ENCODE measurements around the gene PCDHGC5. TPM values are rescaled to one million over a fixed set of nuclear protein-coding genes. Genes with fewer than 3 reads are reported as not detected.

PCDHGC5 gene
- total and polyA plus RNA-seq, 2 donors (not counting 1 experiment from before 2014, with no cell fraction given) = 0.10 to 0.67 TPM

GRCh38 chr5:141510160-141510559 lies 21.3 kb downstream of the PCDHGC5 start:
- CTCF ChIA-PET = interaction anchor here (0.7 to 12.8 kb wide), 11 partner anchors 11 to 97 kb away, joined by 3 to 176 read pairs (median 5); partner anchors contain the start of genes PCDHGA10, PCDHGA11, PCDHGA12 and PCDHGB7
- POLR2A ChIA-PET = interaction anchor here (0.7 kb wide), 1 partner anchor 112 kb away, joined by 7 read pairs; no protein-coding TSS in a partner anchor
- peak overlapping the region; percentile 27 for H3K4me2 ChIP-seq (replicated peaks; ENCODE audit: low read depth, low read length, poor library complexity, severe bottlenecking)
- H3K4me3 ChIP-seq (ENCODE audit: control extremely low read depth in 1 of 5, extremely low read depth in 1 of 5, insufficient read depth in 1 of 5, low read depth in 2 of 5, low read length in 4 of 5) = no peak overlapping the region
- peak overlapping the region; percentile 34 for H3K9ac ChIP-seq (ENCODE audit: low read length)
- peak overlapping the region; percentile 92 for H3K4me3 Mint-ChIP-seq
- H4K20me1 ChIP-seq (ENCODE audit: control insufficient read depth, insufficient read depth, low read length, poor library complexity, severe bottlenecking) = peaks cover 5% of the 10 kb centered on the region
- peaks cover 82% of the 10 kb centered on the region for H3K4me1 Mint-ChIP-seq
- H3K9me3 Mint-ChIP-seq (ENCODE audit: insufficient read depth) = peaks cover 3% of the 10 kb centered on the region
- intact Hi-C loops (cut with micrococcal nuclease) = loop anchor here (2.0 kb wide), 1 partner anchor 33 kb away; no protein-coding TSS in a partner anchor
- no CpG with 5 or more reads among the region's 9 CpGs for WGBS (ENCODE audit: insufficient coverage)
- peaks cover 0 to 13% (median 0%) of the 10 kb centered on the region in 3 donors for H3K9me3 ChIP-seq (ENCODE audit: control extremely low read depth in 1 of 3, control insufficient read depth in 2 of 3, insufficient read depth in 1 of 3, low read length in 2 of 3)
- DNase-seq = peak; percentile 21
- H3K36me3 ChIP-seq (replicated peaks in 1 of 2; ENCODE audit: control extremely low read depth in 1 of 2, control insufficient read depth in 1 of 2, extremely low read depth in 1 of 2, insufficient read depth in 2 of 2, low read length in 1 of 2) = peaks cover 0 to 6% of the 10 kb centered on the region in 2 experiments
- no peaks in the 10 kb centered on the region for H3K27me3 Mint-ChIP-seq
- H3K4me1 ChIP-seq (ENCODE audit: control insufficient read depth in 2 of 2, insufficient read depth in 2 of 2, low read length in 2 of 2) = peaks cover 58 to 86% of the 10 kb centered on the region in 2 donors
- no peaks in the 10 kb centered on the region for H3K79me2 ChIP-seq (ENCODE audit: control insufficient read depth, insufficient read depth, low read length)
- H2AFZ ChIP-seq (ENCODE audit: insufficient read depth, low read depth, low read length, poor library complexity, severe bottlenecking) = no peak overlapping the region
- TF ChIP-seq EZH2 (IDR thresholded peaks at IDR 0.05; ENCODE audit: borderline replicate concordance, insufficient read depth, low read depth, low read length, poor library complexity, severe bottlenecking) (no peak), CTCF (IDR thresholded peaks at IDR 0.05) (no peak)
- H3K27me3 ChIP-seq (replicated peaks in 1 of 4; ENCODE audit: control extremely low read depth in 1 of 4, control insufficient read depth in 3 of 4, insufficient read depth in 4 of 4, low read length in 3 of 4) = no peaks in the 10 kb centered on the region
- ATAC-seq (ENCODE audit: low read depth) = no peak
- peak overlapping the region in 1 of 2 donors; percentile 51 for H3K27ac ChIP-seq (ENCODE audit: low read length in 2 of 2)
- peak overlapping the region; percentile 75 for H3K27ac Mint-ChIP-seq
